GM23338 (cell line): ENCODE results near the gene SLC1A4.

Experiments used
- ETS1 ChIP-seq: IDR thresholded peaks from 2 replicates; pipeline ENCODE4 v1.6.1; 2016; ENCODE audit warnings: antibody characterized with exemption
- EZH2phosphoT487 ChIP-seq: fragments of 200-600 bp; sonication (generic); IDR thresholded peaks from one replicate; pipeline ENCODE4 v1.8.1; 2018; ENCODE audit warnings: antibody characterized with exemption; ENCODE audit not compliant: unreplicated experiment
- POLR2AphosphoS5 ChIP-seq: IDR thresholded peaks from 2 replicates; pipeline ENCODE4 v1.6.1; 2016; ENCODE audit warnings: antibody characterized with exemption, low read depth
- TF ChIP-seq, protein P1 (sequence below), 2 experiments: fragments of 200-600 bp in 1 of 2; sonication (generic) in 1 of 2; conservative IDR thresholded peaks; 2 replicates each; pipeline versions ENCODE4 v1.5.1 to v1.6.1; 2016 to 2017; ENCODE audit warnings: antibody characterized with exemption in 2 of 2, low read depth in 2 of 2, mild to moderate bottlenecking in 2 of 2, moderate library complexity in 1 of 2
- TF ChIP-seq, protein P2 (sequence below): IDR thresholded peaks from one replicate; pipeline ENCODE4 v1.6.1; 2018; ENCODE audit warnings: antibody characterized with exemption; ENCODE audit not compliant: unreplicated experiment

- TF ChIP-seq, protein P1, sequence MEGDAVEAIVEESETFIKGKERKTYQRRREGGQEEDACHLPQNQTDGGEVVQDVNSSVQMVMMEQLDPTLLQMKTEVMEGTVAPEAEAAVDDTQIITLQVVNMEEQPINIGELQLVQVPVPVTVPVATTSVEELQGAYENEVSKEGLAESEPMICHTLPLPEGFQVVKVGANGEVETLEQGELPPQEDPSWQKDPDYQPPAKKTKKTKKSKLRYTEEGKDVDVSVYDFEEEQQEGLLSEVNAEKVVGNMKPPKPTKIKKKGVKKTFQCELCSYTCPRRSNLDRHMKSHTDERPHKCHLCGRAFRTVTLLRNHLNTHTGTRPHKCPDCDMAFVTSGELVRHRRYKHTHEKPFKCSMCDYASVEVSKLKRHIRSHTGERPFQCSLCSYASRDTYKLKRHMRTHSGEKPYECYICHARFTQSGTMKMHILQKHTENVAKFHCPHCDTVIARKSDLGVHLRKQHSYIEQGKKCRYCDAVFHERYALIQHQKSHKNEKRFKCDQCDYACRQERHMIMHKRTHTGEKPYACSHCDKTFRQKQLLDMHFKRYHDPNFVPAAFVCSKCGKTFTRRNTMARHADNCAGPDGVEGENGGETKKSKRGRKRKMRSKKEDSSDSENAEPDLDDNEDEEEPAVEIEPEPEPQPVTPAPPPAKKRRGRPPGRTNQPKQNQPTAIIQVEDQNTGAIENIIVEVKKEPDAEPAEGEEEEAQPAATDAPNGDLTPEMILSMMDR (conservative IDR thresholded peaks at IDR 0.05; ENCODE audit: low read depth in 2 of 2), result no peak
- TF ChIP-seq ETS1 (no peak), POLR2AphosphoS5 (no peak), EZH2phosphoT487 (no peak)
- TF ChIP-seq, protein P2, sequence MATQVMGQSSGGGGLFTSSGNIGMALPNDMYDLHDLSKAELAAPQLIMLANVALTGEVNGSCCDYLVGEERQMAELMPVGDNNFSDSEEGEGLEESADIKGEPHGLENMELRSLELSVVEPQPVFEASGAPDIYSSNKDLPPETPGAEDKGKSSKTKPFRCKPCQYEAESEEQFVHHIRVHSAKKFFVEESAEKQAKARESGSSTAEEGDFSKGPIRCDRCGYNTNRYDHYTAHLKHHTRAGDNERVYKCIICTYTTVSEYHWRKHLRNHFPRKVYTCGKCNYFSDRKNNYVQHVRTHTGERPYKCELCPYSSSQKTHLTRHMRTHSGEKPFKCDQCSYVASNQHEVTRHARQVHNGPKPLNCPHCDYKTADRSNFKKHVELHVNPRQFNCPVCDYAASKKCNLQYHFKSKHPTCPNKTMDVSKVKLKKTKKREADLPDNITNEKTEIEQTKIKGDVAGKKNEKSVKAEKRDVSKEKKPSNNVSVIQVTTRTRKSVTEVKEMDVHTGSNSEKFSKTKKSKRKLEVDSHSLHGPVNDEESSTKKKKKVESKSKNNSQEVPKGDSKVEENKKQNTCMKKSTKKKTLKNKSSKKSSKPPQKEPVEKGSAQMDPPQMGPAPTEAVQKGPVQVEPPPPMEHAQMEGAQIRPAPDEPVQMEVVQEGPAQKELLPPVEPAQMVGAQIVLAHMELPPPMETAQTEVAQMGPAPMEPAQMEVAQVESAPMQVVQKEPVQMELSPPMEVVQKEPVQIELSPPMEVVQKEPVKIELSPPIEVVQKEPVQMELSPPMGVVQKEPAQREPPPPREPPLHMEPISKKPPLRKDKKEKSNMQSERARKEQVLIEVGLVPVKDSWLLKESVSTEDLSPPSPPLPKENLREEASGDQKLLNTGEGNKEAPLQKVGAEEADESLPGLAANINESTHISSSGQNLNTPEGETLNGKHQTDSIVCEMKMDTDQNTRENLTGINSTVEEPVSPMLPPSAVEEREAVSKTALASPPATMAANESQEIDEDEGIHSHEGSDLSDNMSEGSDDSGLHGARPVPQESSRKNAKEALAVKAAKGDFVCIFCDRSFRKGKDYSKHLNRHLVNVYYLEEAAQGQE, result no peak
These were observed 37.7 kb downstream of the SLC1A4 start for GRCh38 chr2:65026704-65027464.
